Transverse colon (tissue), 3 donors: ENCODE measurements around the gene PPP1CA.

Source experiments
- CTCF ChIP-seq, 5 experiments: fragments of 200-600 bp in 3 of 5; fragments of 450-650 bp in 2 of 5; sonication (generic) in 3 of 5; IDR thresholded peaks; 1 replicate in 2 of 5; 2 replicates in 3 of 5; pipeline ENCODE4 v1.5.1; 2016 to 2017; ENCODE audit warnings: antibody characterized with exemption in 5 of 5, inconsistent platforms in 3 of 5, mild to moderate bottlenecking in 2 of 5, moderate library complexity in 1 of 5
- EP300 ChIP-seq: sonication (generic); formaldehyde crosslinking; IDR thresholded peaks from one replicate; pipeline ENCODE4 v1.6.1; 2017; ENCODE audit warnings: antibody characterized with exemption, low read depth

GRCh38 chr11:67413266-67413849, 11.7 kb upstream of the PPP1CA start:
- no peak for TF ChIP-seq EP300
- no peak for TF ChIP-seq CTCF (IDR thresholded peaks at IDR 0.05)
